Testis (tissue), 3 donors: Measurements from ENCODE around the gene IFITM10. TPM values are rescaled to one million over a fixed set of nuclear protein-coding genes. Genes with fewer than 3 reads are reported as not detected.
A peak's percentile ranks its signal among the peaks of the same experiment; 100 is the strongest.

Experiments
- DNase-seq: peaks from one replicate; pipeline ENCODE4 v3.0.0-alpha.2; 2019
- H3K27ac ChIP-seq, 2 donors: fragments of 200-600 bp; sonication (generic); one replicate each; pipeline ENCODE4 v1.5.1; 2019
- H3K27me3 ChIP-seq: fragments of 200-600 bp; sonication (generic); one replicate; pipeline ENCODE4 v1.5.1; 2019
- H3K36me3 ChIP-seq: fragments of 200-600 bp; sonication (generic); one replicate; pipeline ENCODE4 v1.5.1; 2017; ENCODE audit warnings: low read depth; ENCODE audit errors: missing control alignments
- H3K4me1 ChIP-seq: fragments of 200-600 bp; sonication (generic); one replicate; pipeline ENCODE4 v1.5.1; 2019
- H3K4me3 ChIP-seq, 2 donors: fragments of 200-600 bp; sonication (generic); one replicate each; pipeline ENCODE4 v1.5.1; 2017 to 2019
- H3K9me3 ChIP-seq: fragments of 200-600 bp; sonication (generic); one replicate; pipeline ENCODE4 v1.5.1; 2017
- POLR2A ChIP-seq: fragments of 450-650 bp; IDR thresholded peaks from one replicate; pipeline ENCODE4 v1.6.1; 2017; ENCODE audit warnings: antibody characterized with exemption, mild to moderate bottlenecking, moderate library complexity
- WGBS, 2 donors: methylation state at CpG; one replicate each; pipeline ENCODE4 v1.1.5; 2018; 5-methylcytosine and 5-hydroxymethylcytosine counted together
- intact Hi-C: fragments of 100-400 bp; cut with DNase I; formaldehyde crosslinking; loops from one replicate; pipeline ENCODE4 v1.15.1; 2023; ENCODE audit warnings: low total_unique reads
- polyA plus RNA-seq: library from polyadenylated mRNA; stranded (reverse); fragments of 350-450 nt; fragmentation: Illumina TruSeq; extraction: RNeasy Lipid Tissue Mini Kit (QIAGEN cat#74804); gene quantifications from one replicate; pipeline ENCODE4 v1.2.3, GENCODE V29; 2014; ENCODE audit warnings: low read depth, low replicate concordance; ENCODE audit not compliant: insufficient read depth
- total RNA-seq, 2 donors: library from RNA; depleted of rRNA; stranded (reverse); fragments of >200 nt; gene quantifications; one replicate each; pipeline ENCODE4 v1.2.3, GENCODE V29; 2016
- TF ChIP-seq, protein P1 (sequence below), 3 experiments: fragments of 450-650 bp in 2 of 3; fragments of 200-600 bp in 1 of 3; sonication (generic) in 1 of 3; IDR thresholded peaks; one replicate each; pipeline ENCODE4 v1.5.1; 2016 to 2019; ENCODE audit warnings: antibody characterized with exemption in 3 of 3, mild to moderate bottlenecking in 2 of 3, moderate library complexity in 1 of 3

Gene IFITM10
- total and polyA plus RNA-seq, 3 donors from 2014 or later, result 2.6 to 9.6 (median 6.0) TPM

GRCh38 chr11:1745701-1746320 lies 4.6 kb downstream of the IFITM10 start:
- TF ChIP-seq POLR2A, result no peak
- TF ChIP-seq, protein P1, sequence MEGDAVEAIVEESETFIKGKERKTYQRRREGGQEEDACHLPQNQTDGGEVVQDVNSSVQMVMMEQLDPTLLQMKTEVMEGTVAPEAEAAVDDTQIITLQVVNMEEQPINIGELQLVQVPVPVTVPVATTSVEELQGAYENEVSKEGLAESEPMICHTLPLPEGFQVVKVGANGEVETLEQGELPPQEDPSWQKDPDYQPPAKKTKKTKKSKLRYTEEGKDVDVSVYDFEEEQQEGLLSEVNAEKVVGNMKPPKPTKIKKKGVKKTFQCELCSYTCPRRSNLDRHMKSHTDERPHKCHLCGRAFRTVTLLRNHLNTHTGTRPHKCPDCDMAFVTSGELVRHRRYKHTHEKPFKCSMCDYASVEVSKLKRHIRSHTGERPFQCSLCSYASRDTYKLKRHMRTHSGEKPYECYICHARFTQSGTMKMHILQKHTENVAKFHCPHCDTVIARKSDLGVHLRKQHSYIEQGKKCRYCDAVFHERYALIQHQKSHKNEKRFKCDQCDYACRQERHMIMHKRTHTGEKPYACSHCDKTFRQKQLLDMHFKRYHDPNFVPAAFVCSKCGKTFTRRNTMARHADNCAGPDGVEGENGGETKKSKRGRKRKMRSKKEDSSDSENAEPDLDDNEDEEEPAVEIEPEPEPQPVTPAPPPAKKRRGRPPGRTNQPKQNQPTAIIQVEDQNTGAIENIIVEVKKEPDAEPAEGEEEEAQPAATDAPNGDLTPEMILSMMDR (IDR thresholded peaks at IDR 0.05), result no peak
- Histone ChIP-seq H3K27ac (no peak overlapping the region), H3K4me3 (no peak overlapping the region), H3K9me3 (no peaks in the 10 kb centered on the region), H3K4me1 (peaks cover 36% of the 10 kb centered on the region), H3K27me3 (no peaks in the 10 kb centered on the region), H3K36me3 (no peaks in the 10 kb centered on the region)
- 55 to 69% methylated on average over 14 of the region's 14 CpGs for WGBS, 2 donors
- intact Hi-C loops, result no loop called here
- DNase-seq, result no peak

- no peaks in the 10 kb centered on the region for H3K27me3 ChIP-seq
- intact Hi-C loops, result no loop called here
- H3K9me3 ChIP-seq, result no peaks in the 10 kb centered on the region
- WGBS, 2 donors, result 46% methylated on average over 14 to 17 of the region's 18 CpGs
- no peak for DNase-seq
- peak overlapping the region in 1 of 2 donors; percentile 30 for H3K27ac ChIP-seq
- peaks cover 29% of the 10 kb centered on the region for H3K4me1 ChIP-seq
- H3K4me3 ChIP-seq, result no peak overlapping the region
- H3K36me3 ChIP-seq, result no peaks in the 10 kb centered on the region
- TF ChIP-seq, protein P1 (IDR thresholded peaks at IDR 0.05), result no peak
- TF ChIP-seq POLR2A, result no peak
Measured at GRCh38 chr11:1744891-1745700, 5.3 kb downstream of the IFITM10 start.

DNA sequence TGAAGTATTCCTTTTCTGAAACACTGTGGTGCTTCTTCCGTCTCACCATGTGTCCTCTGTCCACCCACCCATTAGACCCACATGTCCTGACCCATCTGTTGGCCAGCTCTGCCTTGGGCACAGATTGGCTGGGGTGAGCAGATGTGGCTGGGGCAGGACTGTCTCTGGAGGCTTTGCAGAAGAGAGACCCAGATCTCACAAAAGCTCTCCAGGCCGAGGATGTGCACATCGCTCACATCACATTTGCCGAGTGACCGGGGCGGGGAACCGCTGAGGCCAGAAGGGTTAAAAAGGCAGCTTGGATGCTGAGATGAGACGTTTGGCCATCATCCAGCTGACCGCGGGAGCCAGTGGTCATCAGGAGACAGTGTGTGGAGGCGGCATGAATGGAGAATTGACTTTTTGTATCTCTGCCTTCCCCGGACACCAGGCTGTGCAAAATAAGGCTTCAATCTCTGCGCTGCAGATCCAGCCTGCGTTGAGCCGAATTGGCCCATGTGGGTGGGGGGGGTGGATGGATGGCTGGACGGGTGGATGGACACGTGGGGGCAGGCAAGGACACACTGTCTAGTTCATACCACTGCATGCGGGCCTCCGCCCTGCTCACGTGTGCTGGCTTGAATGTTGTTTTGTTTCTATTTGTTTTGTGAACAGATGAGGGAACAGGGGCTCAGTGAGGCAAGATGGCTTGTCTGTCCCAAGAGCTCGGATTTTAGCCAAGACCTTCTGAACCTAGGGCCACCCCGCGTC lies 6.1 kb downstream of the IFITM10 start:
- Histone ChIP-seq H3K9me3 (no peaks in the 10 kb centered on the region), H3K36me3 (no peaks in the 10 kb centered on the region), H3K27me3 (no peaks in the 10 kb centered on the region), H3K4me3 (no peak overlapping the region), H3K4me1 (peaks cover 21% of the 10 kb centered on the region), H3K27ac (peak overlapping the region in 1 of 2 donors; percentile 30)
- intact Hi-C loops, result no loop called here
- peak; percentile 87 for DNase-seq
- WGBS, 2 donors, result 38 to 40% methylated on average over 23 of the region's 23 CpGs
- TF ChIP-seq, protein P1 (IDR thresholded peaks at IDR 0.05), result no peak
- no peak for TF ChIP-seq POLR2A

- WGBS, 2 donors, result 87 to 89% methylated on average over 10 of the region's 10 CpGs
- no peak overlapping the region for H3K4me3 ChIP-seq
- H3K27ac ChIP-seq, result peak overlapping the region in 1 of 2 donors; percentile 11
- no peaks in the 10 kb centered on the region for H3K27me3 ChIP-seq
- no peaks in the 10 kb centered on the region for H3K9me3 ChIP-seq
- intact Hi-C loops, result no loop called here
- DNase-seq, result no peak
- H3K4me1 ChIP-seq, result peaks cover 18% of the 10 kb centered on the region
- TF ChIP-seq, protein P1 (IDR thresholded peaks at IDR 0.05), result no peak
- no peak for TF ChIP-seq POLR2A
- no peaks in the 10 kb centered on the region for H3K36me3 ChIP-seq
Measured at GRCh38 chr11:1743585-1744136, 6.7 kb downstream of the IFITM10 start.
